HepG2 (cell line): ENCODE measurements around the gene DNMT1. TPM values are rescaled to one million over a fixed set of nuclear protein-coding genes. Genes with fewer than 3 reads are reported as not detected.

ENCODE experiments used
- ATAD3A ChIP-seq: sonication (generic); formaldehyde crosslinking; IDR thresholded peaks from 2 replicates; pipeline ENCODE4 v1.4.0; 2020; ENCODE audit warnings: missing genetic modification reagents
- ATF2 ChIP-seq: sonication (generic); formaldehyde crosslinking; IDR thresholded peaks from 2 replicates; pipeline ENCODE4 v1.4.0; 2020; ENCODE audit warnings: missing genetic modification reagents
- CREB3 ChIP-seq: sonication (generic); formaldehyde crosslinking; IDR thresholded peaks from 2 replicates; pipeline ENCODE4 v1.5.0; 2020; ENCODE audit warnings: missing genetic modification reagents
- FOXA3 ChIP-seq: IDR thresholded peaks from 2 replicates; pipeline ENCODE4 v1.6.1; 2016; ENCODE audit warnings: missing genetic modification reagents, missing compliant biosample characterization
- HIC2 ChIP-seq: sonication (generic); formaldehyde crosslinking; IDR thresholded peaks from 2 replicates; pipeline ENCODE4 v1.9.0; 2022; ENCODE audit warnings: low read depth, missing genetic modification reagents
- KDM2A ChIP-seq: sonication (generic); formaldehyde crosslinking; IDR thresholded peaks from 2 replicates; pipeline ENCODE4 v1.4.0; 2020; ENCODE audit warnings: low read depth, missing genetic modification reagents, borderline replicate concordance
- REL ChIP-seq: sonication (generic); formaldehyde crosslinking; conservative IDR thresholded peaks from 2 replicates; pipeline ENCODE4 v1.8.0; 2022; ENCODE audit warnings: mild to moderate bottlenecking, missing genetic modification reagents, moderate library complexity
- RFXAP ChIP-seq: sonication (generic); formaldehyde crosslinking; IDR thresholded peaks from 2 replicates; pipeline ENCODE4 v1.4.0; 2020; ENCODE audit warnings: missing genetic modification reagents, borderline replicate concordance
- TBP ChIP-seq: sonication (generic); formaldehyde crosslinking; IDR thresholded peaks from 2 replicates; pipeline ENCODE4 v1.5.0; 2020; ENCODE audit warnings: missing genetic modification reagents
- TEAD2 ChIP-seq: sonication (generic); formaldehyde crosslinking; IDR thresholded peaks from 2 replicates; pipeline ENCODE4 v1.9.0; 2021; ENCODE audit warnings: missing genetic modification reagents
- TERF1 ChIP-seq: sonication (generic); formaldehyde crosslinking; IDR thresholded peaks from 2 replicates; pipeline ENCODE4 v1.8.0; 2022; ENCODE audit warnings: mild to moderate bottlenecking, missing genetic modification reagents, moderate library complexity
- TFDP2 ChIP-seq: sonication (generic); formaldehyde crosslinking; IDR thresholded peaks from 2 replicates; pipeline ENCODE4 v1.4.0; 2020; ENCODE audit warnings: missing genetic modification reagents
- ZNF160 ChIP-seq: sonication (generic); formaldehyde crosslinking; IDR thresholded peaks from 2 replicates; pipeline ENCODE4 v1.8.0; 2022; ENCODE audit warnings: mild to moderate bottlenecking, inconsistent platforms, missing genetic modification reagents
- ZNF282 ChIP-seq: fragments of 450-650 bp; IDR thresholded peaks from 2 replicates; pipeline ENCODE4 v1.6.1; 2018; ENCODE audit not compliant: partially characterized antibody
- ZNF597 ChIP-seq: sonication (generic); formaldehyde crosslinking; IDR thresholded peaks from 2 replicates; pipeline ENCODE4 v1.5.0; 2020; ENCODE audit warnings: missing genetic modification reagents
- ZNF598 ChIP-seq: sonication (generic); formaldehyde crosslinking; IDR thresholded peaks from 2 replicates; pipeline ENCODE4 v1.5.1; 2020; ENCODE audit warnings: mild to moderate bottlenecking, missing genetic modification reagents, borderline replicate concordance
- polyA plus RNA-seq, 8 experiments: library from polyadenylated mRNA; depleted of rRNA in 3 of 8; stranded (reverse) in 7 of 8; unstranded in 1 of 8; fragments of >200 nt; fragmentation: Illumina TruSeq in 4 of 8; extraction: Trizol in 4 of 8; gene quantifications; 2 replicates each; pipeline versions ENCODE4 v1.2.1 to v1.2.3, GENCODE V29; 2011 to 2016; ENCODE audit warnings: low read depth in 4 of 8, missing spikeins in 1 of 8, mixed read lengths in 1 of 8; ENCODE audit not compliant: insufficient read depth in 1 of 8
- total RNA-seq, 5 experiments: library from RNA; depleted of rRNA; stranded (reverse); fragments of >200 nt; fragmentation: Illumina TruSeq; extraction: Trizol; gene quantifications; 2 replicates each; pipeline ENCODE4 v1.2.3, GENCODE V29; 2016; ENCODE audit warnings: low read depth in 1 of 5
- TF ChIP-seq, protein P1 (sequence below): sonication (generic); formaldehyde crosslinking; IDR thresholded peaks from 2 replicates; pipeline ENCODE4 v1.4.0; 2020; ENCODE audit warnings: missing genetic modification reagents

Gene DNMT1
- total and polyA plus RNA-seq, 2 of the 13 experiments (the other 11 are each of a cell fraction or from before 2014, with no cell fraction given) = 31.2 to 91.1 TPM

- TF ChIP-seq CREB3 (CRISPR knock-in tag) = no peak
- TF ChIP-seq ZNF598 = no peak
- no peak for TF ChIP-seq FOXA3
- TF ChIP-seq TERF1 (CRISPR knock-in tag) = no peak
- no peak for TF ChIP-seq TEAD2
- no peak for TF ChIP-seq ATF2 (CRISPR knock-in tag)
- no peak for TF ChIP-seq HIC2
- no peak for TF ChIP-seq RFXAP
- no peak for TF ChIP-seq TBP
- TF ChIP-seq KDM2A (CRISPR knock-in tag) = peak; percentile 92
- no peak for TF ChIP-seq ZNF160 (CRISPR knock-in tag)
- TF ChIP-seq, protein P1, sequence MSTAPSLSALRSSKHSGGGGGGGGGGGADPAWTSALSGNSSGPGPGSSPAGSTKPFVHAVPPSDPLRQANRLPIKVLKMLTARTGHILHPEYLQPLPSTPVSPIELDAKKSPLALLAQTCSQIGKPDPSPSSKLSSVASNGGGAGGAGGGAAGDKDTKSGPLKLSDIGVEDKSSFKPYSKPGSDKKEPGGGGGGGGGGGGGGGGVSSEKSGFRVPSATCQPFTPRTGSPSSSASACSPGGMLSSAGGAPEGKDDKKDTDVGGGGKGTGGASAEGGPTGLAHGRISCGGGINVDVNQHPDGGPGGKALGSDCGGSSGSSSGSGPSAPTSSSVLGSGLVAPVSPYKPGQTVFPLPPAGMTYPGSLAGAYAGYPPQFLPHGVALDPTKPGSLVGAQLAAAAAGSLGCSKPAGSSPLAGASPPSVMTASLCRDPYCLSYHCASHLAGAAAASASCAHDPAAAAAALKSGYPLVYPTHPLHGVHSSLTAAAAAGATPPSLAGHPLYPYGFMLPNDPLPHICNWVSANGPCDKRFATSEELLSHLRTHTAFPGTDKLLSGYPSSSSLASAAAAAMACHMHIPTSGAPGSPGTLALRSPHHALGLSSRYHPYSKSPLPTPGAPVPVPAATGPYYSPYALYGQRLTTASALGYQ (CRISPR knock-in tag) = no peak
- TF ChIP-seq ATAD3A (CRISPR knock-in tag) = no peak
- no peak for TF ChIP-seq REL
- TF ChIP-seq ZNF597 (CRISPR knock-in tag) = no peak
- TF ChIP-seq TFDP2 = peak; percentile 58; the same call in 1 of the 2 replicates
- no peak for TF ChIP-seq ZNF282
Measured at GRCh38 chr19:10112895-10113591, 81.7 kb downstream of the DNMT1 start (continued).
